Adipocyte (in vitro differentiated cells): Measurements from ENCODE around the gene CTXN1.
"Not testable (repeated sequence)": the region's sequence is repeated elsewhere in the genome, so short reads cannot be mapped to it uniquely, and the experiment has no call there.

Experiments
- DNase-seq: peaks from one replicate; pipeline ENCODE4 v3.0.0-alpha.2; 2015; ENCODE audit warnings: low read depth
- H3K27me3 ChIP-seq: replicated peaks from 2 replicates; pipeline ENCODE4 v1.7.0; 2013; ENCODE audit warnings: mild to moderate bottlenecking, low read length, moderate library complexity; ENCODE audit not compliant: control insufficient read depth, insufficient read depth
- H3K36me3 ChIP-seq: 2 replicates; pipeline ENCODE4 v1.7.0; 2013; ENCODE audit warnings: low read length, mild to moderate bottlenecking, moderate library complexity; ENCODE audit not compliant: control insufficient read depth, insufficient read depth, severe bottlenecking
- H3K4me1 ChIP-seq: 2 replicates; pipeline ENCODE4 v1.7.0; 2013; ENCODE audit warnings: mild to moderate bottlenecking, low read length, moderate library complexity; ENCODE audit not compliant: control insufficient read depth, insufficient read depth
- H3K4me3 ChIP-seq: 2 replicates; pipeline ENCODE4 v1.7.0; 2013; ENCODE audit warnings: mild to moderate bottlenecking, low read length, moderate library complexity
- H3K9ac ChIP-seq: 2 replicates; pipeline ENCODE4 v1.7.0; 2013; ENCODE audit warnings: mild to moderate bottlenecking, low read length, moderate library complexity
- H3K9me3 ChIP-seq: 2 replicates; pipeline ENCODE4 v1.7.0; 2013; ENCODE audit warnings: mild to moderate bottlenecking, low read length, moderate library complexity; ENCODE audit not compliant: control insufficient read depth

The CTXN1 gene

GRCh38 chr19:7965259-7965841 lies 39.4 kb upstream of the CTXN1 start:
- H3K36me3 ChIP-seq, result peaks cover 78% of the 10 kb centered on the region
- no peaks in the 10 kb centered on the region for H3K4me1 ChIP-seq
- H3K9me3 ChIP-seq, result no peaks in the 10 kb centered on the region
- no peaks in the 10 kb centered on the region for H3K27me3 ChIP-seq
- no peak overlapping the region for H3K9ac ChIP-seq
- no peak overlapping the region for H3K4me3 ChIP-seq
- DNase-seq, result no peak

GRCh38 chr19:7963566-7963965 lies 37.6 kb upstream of the CTXN1 start:
- H3K9ac ChIP-seq, result no peak overlapping the region
- peaks cover 70% of the 10 kb centered on the region for H3K36me3 ChIP-seq
- no peak overlapping the region for H3K4me3 ChIP-seq
- H3K4me1 ChIP-seq, result no peaks in the 10 kb centered on the region
- DNase-seq, result no peak
- H3K9me3 ChIP-seq, result no peaks in the 10 kb centered on the region
- no peaks in the 10 kb centered on the region for H3K27me3 ChIP-seq

GRCh38 chr19:7962644-7963268 lies 36.8 kb upstream of the CTXN1 start:
- no peak for DNase-seq
- Histone ChIP-seq H3K9me3 (no peaks in the 10 kb centered on the region), H3K4me3 (no peak overlapping the region), H3K27me3 (no peaks in the 10 kb centered on the region), H3K36me3 (peaks cover 70% of the 10 kb centered on the region), H3K4me1 (no peaks in the 10 kb centered on the region), H3K9ac (no peak overlapping the region)

GRCh38 chr19:7961920-7962626 lies 36.1 kb upstream of the CTXN1 start:
- Histone ChIP-seq H3K9ac (no peak overlapping the region), H3K27me3 (no peaks in the 10 kb centered on the region), H3K9me3 (no peaks in the 10 kb centered on the region), H3K36me3 (peaks cover 64% of the 10 kb centered on the region), H3K4me3 (no peak overlapping the region), H3K4me1 (no peaks in the 10 kb centered on the region)
- DNase-seq, result no peak

GRCh38 chr19:7961082-7961481 lies 35.1 kb upstream of the CTXN1 start:
- H3K4me3 ChIP-seq, DNase-seq, H3K27me3 ChIP-seq, H3K9me3 ChIP-seq, H3K9ac ChIP-seq, H3K4me1 ChIP-seq: not testable (repeated sequence)
- peaks cover 56% of the 10 kb centered on the region for H3K36me3 ChIP-seq

GRCh38 chr19:7959211-7959610 lies 33.3 kb upstream of the CTXN1 start:
- H3K4me1 ChIP-seq, result no peaks in the 10 kb centered on the region
- no peak for DNase-seq
- H3K36me3 ChIP-seq, result peaks cover 40% of the 10 kb centered on the region
- H3K4me3 ChIP-seq, result no peak overlapping the region
- H3K9ac ChIP-seq, result no peak overlapping the region
- H3K27me3 ChIP-seq, result no peaks in the 10 kb centered on the region
- H3K9me3 ChIP-seq, result no peaks in the 10 kb centered on the region

GRCh38 chr19:7955696-7956095 lies 29.8 kb upstream of the CTXN1 start:
- Histone ChIP-seq H3K4me3 (no peak overlapping the region), H3K9me3 (no peaks in the 10 kb centered on the region), H3K27me3 (no peaks in the 10 kb centered on the region), H3K36me3 (peaks cover 9% of the 10 kb centered on the region), H3K9ac (no peak overlapping the region), H3K4me1 (peaks cover 3% of the 10 kb centered on the region)
- no peak for DNase-seq

- peaks cover 5% of the 10 kb centered on the region for H3K36me3 ChIP-seq
- no peaks in the 10 kb centered on the region for H3K9me3 ChIP-seq
- no peak for DNase-seq
- H3K4me1 ChIP-seq, result peaks cover 3% of the 10 kb centered on the region
- H3K27me3 ChIP-seq, result no peaks in the 10 kb centered on the region
- no peak overlapping the region for H3K4me3 ChIP-seq
- no peak overlapping the region for H3K9ac ChIP-seq
Observed at GRCh38 chr19:7953576-7953975, 27.6 kb upstream of the CTXN1 start.

- peak; percentile 17 for DNase-seq
- H3K4me1 ChIP-seq, result peaks cover 3% of the 10 kb centered on the region
- H3K4me3 ChIP-seq, result no peak overlapping the region
- H3K9me3 ChIP-seq, result no peaks in the 10 kb centered on the region
- H3K36me3 ChIP-seq, result peaks cover 5% of the 10 kb centered on the region
- no peaks in the 10 kb centered on the region for H3K27me3 ChIP-seq
- H3K9ac ChIP-seq, result no peak overlapping the region
Observed at GRCh38 chr19:7953060-7953459, 27.1 kb upstream of the CTXN1 start.

GRCh38 chr19:7947939-7948338 lies 22.0 kb upstream of the CTXN1 start:
- Histone ChIP-seq H3K27me3 (no peaks in the 10 kb centered on the region), H3K4me3 (no peak overlapping the region), H3K9me3 (no peaks in the 10 kb centered on the region), H3K4me1 (peaks cover 2% of the 10 kb centered on the region), H3K9ac (no peak overlapping the region), H3K36me3 (no peaks in the 10 kb centered on the region)
- no peak for DNase-seq

GRCh38 chr19:7944177-7944761 lies 18.3 kb upstream of the CTXN1 start:
- peaks cover 16% of the 10 kb centered on the region for H3K36me3 ChIP-seq
- peak overlapping the region; percentile 75 for H3K9ac ChIP-seq
- no peaks in the 10 kb centered on the region for H3K27me3 ChIP-seq
- peaks cover 5% of the 10 kb centered on the region for H3K4me1 ChIP-seq
- H3K4me3 ChIP-seq, result peak overlapping the region; percentile 90
- DNase-seq, result peak; percentile 98
- H3K9me3 ChIP-seq, result no peaks in the 10 kb centered on the region
